ENCODE results near the gene YPEL2. TPM values are rescaled to one million over a fixed set of nuclear protein-coding genes. Genes with fewer than 3 reads are reported as not detected.

YPEL2 gene
- total RNA-seq, 1 experiment from 2014 or later, result 2.2 TPM

- no peak for TF ChIP-seq AR (CRISPR knock-in tag; IDR thresholded peaks at IDR 0.05)
Observed at GRCh38 chr17:59304811-59305210, 26.6 kb upstream of the YPEL2 start (continued).

GRCh38 chr17:59310263-59310920, 21.1 kb upstream of the YPEL2 start:
- Mint-ChIP-seq H3K36me3 (no peaks in the 10 kb centered on the region), H3K9me3 (no peaks in the 10 kb centered on the region), H3K27ac (no peak overlapping the region), H3K27me3 (ENCODE audit: low read depth) (peaks cover 3% of the 10 kb centered on the region; the same call in 1 of the 2 replicates), H3K4me3 (no peak overlapping the region), H3K4me1 (no peaks in the 10 kb centered on the region)
- no peak for TF ChIP-seq ARID4B (CRISPR knock-in tag; IDR thresholded peaks at IDR 0.05; ENCODE audit: borderline replicate concordance)
- no peak for TF ChIP-seq ATF6 (CRISPR knock-in tag; IDR thresholded peaks at IDR 0.05)
- TF ChIP-seq SOX15 (CRISPR knock-in tag; IDR thresholded peaks at IDR 0.05), result no peak
- TF ChIP-seq AR (CRISPR knock-in tag; IDR thresholded peaks at IDR 0.05), result no peak
- TF ChIP-seq ESRRA (CRISPR knock-in tag; IDR thresholded peaks at IDR 0.05; ENCODE audit: borderline replicate concordance), result no peak
- TF ChIP-seq CBFB (CRISPR knock-in tag; IDR thresholded peaks at IDR 0.05; ENCODE audit: low read depth), result no peak
- TF ChIP-seq ZNF138 (CRISPR knock-in tag; conservative IDR thresholded peaks at IDR 0.05), result no peak
- no peak for TF ChIP-seq ERG (CRISPR knock-in tag; IDR thresholded peaks at IDR 0.05)
- TF ChIP-seq IRF1 (CRISPR knock-in tag; IDR thresholded peaks at IDR 0.05), result no peak
- no peak for TF ChIP-seq CTCF (IDR thresholded peaks at IDR 0.05)
- TF ChIP-seq FOXP4 (CRISPR knock-in tag; IDR thresholded peaks at IDR 0.05), result no peak
- TF ChIP-seq TCF7 (CRISPR knock-in tag; IDR thresholded peaks at IDR 0.05; ENCODE audit: low read depth), result no peak
- TF ChIP-seq GABPB1 (CRISPR knock-in tag; IDR thresholded peaks at IDR 0.05), result no peak
- TF ChIP-seq EMX1 (CRISPR knock-in tag; IDR thresholded peaks at IDR 0.05), result no peak
- no peak for TF ChIP-seq JUN (CRISPR knock-in tag; IDR thresholded peaks at IDR 0.05)
- TF ChIP-seq ZNF317 (CRISPR knock-in tag; IDR thresholded peaks at IDR 0.05; ENCODE audit: borderline replicate concordance, low read depth), result no peak
- no peak for DNase-seq (ENCODE audit: low spot score)
- POLR2A ChIA-PET, result no interaction called here
- ATAC-seq, result no peak
- CTCF ChIA-PET, result interaction anchor here (0.6 to 2.6 kb wide), 18 partner anchors 9 to 727 kb away, joined by 3 to 16 read pairs (median 6); no protein-coding TSS in a partner anchor

Measured in WTC11 (cell line).